K562 (cell line): ENCODE data around the gene SFI1. TPM values are rescaled to one million over a fixed set of nuclear protein-coding genes. Genes with fewer than 3 reads are reported as not detected.

Source experiments
- ARID3A ChIP-seq: IDR thresholded peaks from 2 replicates; pipeline ENCODE4 v1.6.1; 2012; ENCODE audit warnings: low read depth, low read length, improper control_type of control experiment, borderline replicate concordance
- ATF1 ChIP-seq, 2 experiments: fragments of 450-650 bp in 1 of 2; IDR thresholded peaks; 2 replicates each; pipeline ENCODE4 v1.6.1; 2016; ENCODE audit warnings: missing compliant biosample characterization in 1 of 2, missing genetic modification characterization in 1 of 2
- ATF3 ChIP-seq, 2 experiments: fragments of 450-650 bp in 1 of 2; sonication (generic) in 1 of 2; formaldehyde crosslinking in 1 of 2; IDR thresholded peaks in 1 of 2; conservative IDR thresholded peaks in 1 of 2; 2 replicates each; pipeline versions ENCODE4 v1.6.1 to v1.8.1; 2016 to 2023; ENCODE audit warnings: mild to moderate bottlenecking in 2 of 2, moderate library complexity in 2 of 2, inconsistent platforms in 1 of 2, missing genetic modification reagents in 1 of 2
- CREB5 ChIP-seq: fragments of 250-450 bp; sonication (Bioruptor Pico); IDR thresholded peaks from 2 replicates; pipeline ENCODE4 v1.5.0; 2020; ENCODE audit warnings: mild to moderate bottlenecking
- CREM ChIP-seq: IDR thresholded peaks from 2 replicates; pipeline ENCODE4 v1.6.1; 2014; ENCODE audit warnings: antibody characterized with exemption, low read depth
- EHMT2 ChIP-seq: fragments of 450-650 bp; IDR thresholded peaks from 2 replicates; pipeline ENCODE4 v1.6.1; 2018; ENCODE audit warnings: antibody characterized with exemption
- EP400 ChIP-seq: fragments of 450-650 bp; IDR thresholded peaks from 2 replicates; pipeline ENCODE4 v1.6.1; 2017; ENCODE audit warnings: antibody characterized with exemption, mild to moderate bottlenecking, moderate library complexity
- ETV6 ChIP-seq, 3 experiments: fragments of 150-350 bp in 1 of 3; sonication (generic) in 1 of 3; formaldehyde crosslinking in 1 of 3; IDR thresholded peaks; 2 replicates each; pipeline versions ENCODE4 v1.6.1 to v1.8.0; 2014 to 2022; ENCODE audit warnings: borderline replicate concordance in 2 of 3, low read depth in 2 of 3, antibody characterized with exemption in 1 of 3, low read length in 1 of 3, mild to moderate bottlenecking in 1 of 3, missing genetic modification reagents in 1 of 3
- EZH2 ChIP-seq: IDR thresholded peaks from 2 replicates; pipeline ENCODE4 v1.6.1; 2012; ENCODE audit warnings: low read depth, mild to moderate bottlenecking, inconsistent platforms, low read length, borderline replicate concordance
- GTF2B ChIP-seq: IDR thresholded peaks from 2 replicates; pipeline ENCODE4 v1.6.1; 2011; ENCODE audit not compliant: insufficient read length; ENCODE audit errors: extremely low read depth
- HDAC3 ChIP-seq: fragments of 450-650 bp; IDR thresholded peaks from 2 replicates; pipeline ENCODE4 v1.6.1; 2018; ENCODE audit warnings: borderline replicate concordance, mild to moderate bottlenecking, moderate library complexity; ENCODE audit not compliant: partially characterized antibody
- KAT7 ChIP-seq: sonication (generic); formaldehyde crosslinking; IDR thresholded peaks from 2 replicates; pipeline ENCODE4 v1.8.0; 2022; ENCODE audit warnings: missing genetic modification reagents, mild to moderate bottlenecking, borderline replicate concordance
- MTA3 ChIP-seq: fragments of 450-650 bp; formaldehyde crosslinking; IDR thresholded peaks from 2 replicates; pipeline ENCODE4 v1.6.1; 2017; ENCODE audit warnings: mild to moderate bottlenecking, borderline replicate concordance
- PHB ChIP-seq: fragments of 250-450 bp; sonication (Bioruptor Pico); IDR thresholded peaks from 2 replicates; pipeline ENCODE4 v1.5.0; 2021
- RBBP5 ChIP-seq: fragments of 200-600 bp; sonication (generic); IDR thresholded peaks from 2 replicates; pipeline ENCODE4 v1.6.1; 2012; ENCODE audit warnings: borderline replicate concordance, mild to moderate bottlenecking, low read length, control low read depth, inconsistent platforms; ENCODE audit not compliant: insufficient read depth, poor library complexity, severe bottlenecking
- SAFB ChIP-seq: fragments of 200-400 bp; formaldehyde crosslinking; IDR thresholded peaks from 2 replicates; pipeline ENCODE4 v1.6.1; 2017; ENCODE audit warnings: low read depth, low read length, borderline replicate concordance
- SETDB1 ChIP-seq: IDR thresholded peaks from one replicate; pipeline ENCODE4 v1.6.1; 2012; ENCODE audit warnings: low read length, control low read depth, inconsistent platforms
- SMARCA5 ChIP-seq: fragments of 450-650 bp; IDR thresholded peaks from 2 replicates; pipeline ENCODE4 v1.6.1; 2016
- ZNF12 ChIP-seq: sonication (generic); formaldehyde crosslinking; IDR thresholded peaks from 2 replicates; pipeline ENCODE4 v1.4.0; 2020; ENCODE audit warnings: mild to moderate bottlenecking, missing genetic modification reagents
- ZNF584 ChIP-seq: fragments of 200-800 bp; sonication (Bioruptor generic); IDR thresholded peaks from 2 replicates; pipeline ENCODE4 v1.6.1; 2016; ENCODE audit warnings: low read depth, mild to moderate bottlenecking, missing genetic modification characterization, missing compliant biosample characterization
- ZNF785 ChIP-seq: fragments of 250-450 bp; sonication (Bioruptor Pico); IDR thresholded peaks from 2 replicates; pipeline ENCODE4 v1.4.0; 2020; ENCODE audit warnings: mild to moderate bottlenecking
- polyA plus RNA-seq, 8 experiments: library from polyadenylated mRNA; depleted of rRNA in 4 of 8; stranded (reverse) in 5 of 8; unstranded in 3 of 8; fragments of >200 nt; fragmentation: Nextera tagmentation in 2 of 8; fragmentation: Illumina TruSeq in 1 of 8; extraction: Ambion mirVana in 2 of 8; extraction: Trizol in 1 of 8; gene quantifications; 2 replicates each; pipeline versions ENCODE4 v1.2.1 to v1.2.3, GENCODE V29; 2011 to 2014; ENCODE audit warnings: inconsistent platforms in 1 of 8, missing spikeins in 1 of 8
- total RNA-seq, 7 experiments: library from RNA; depleted of rRNA in 6 of 7; stranded (reverse); fragments of >200 nt in 6 of 7; fragmentation: Illumina TruSeq in 2 of 7; extraction: Trizol in 2 of 7; gene quantifications; 2 replicates each; pipeline versions ENCODE4 v1.2.1 to v1.2.3, GENCODE V29; 2011 to 2021; ENCODE audit warnings: low replicate concordance in 1 of 7

SFI1 gene
- total and polyA plus RNA-seq, 9 of the 15 experiments (the other 6 are each of a cell fraction or from before 2014, with no cell fraction given) = 3.0 to 25.6 (median 14.1) TPM

GRCh38 chr22:31630331-31631329 is 134.3 kb downstream of the SFI1 start (continued):
- TF ChIP-seq SMARCA5 = no peak
- TF ChIP-seq GTF2B = no peak
- TF ChIP-seq HDAC3 = no peak
- TF ChIP-seq KAT7 (CRISPR knock-in tag) = no peak
- TF ChIP-seq SAFB = peak; percentile 78; the same call in 1 of the 2 replicates
- TF ChIP-seq ATF3 (IDR thresholded peaks at IDR 0.05) = no peak
- TF ChIP-seq ATF3 (CRISPR knock-in tag; conservative IDR thresholded peaks at IDR 0.05) = no peak
- no peak for TF ChIP-seq ZNF584 (CRISPR knock-in tag)
- no peak for TF ChIP-seq EHMT2
- no peak for TF ChIP-seq ARID3A
- peak; percentile 59 for TF ChIP-seq CREM
- TF ChIP-seq ETV6 (IDR thresholded peaks at IDR 0.05; ENCODE audit: borderline replicate concordance in 1 of 2, low read depth in 2 of 2, low read length in 1 of 2) = peak; percentile 95 to 99
- TF ChIP-seq ETV6 (CRISPR knock-in tag; IDR thresholded peaks at IDR 0.05; ENCODE audit: borderline replicate concordance) = no peak
- TF ChIP-seq ATF1 (CRISPR knock-in tag; IDR thresholded peaks at IDR 0.05) = no peak
- peak; percentile 54; the same call in 1 of the 2 replicates for TF ChIP-seq ATF1 (tag; IDR thresholded peaks at IDR 0.05)
- no peak for TF ChIP-seq SETDB1
- no peak for TF ChIP-seq ZNF12 (CRISPR knock-in tag)
- TF ChIP-seq MTA3 = no peak
- TF ChIP-seq PHB (CRISPR knock-in tag) = no peak
- TF ChIP-seq ZNF785 = no peak
- TF ChIP-seq EP400 = peak; percentile 97
- TF ChIP-seq CREB5 (CRISPR knock-in tag) = no peak
- no peak for TF ChIP-seq EZH2
- TF ChIP-seq RBBP5 = peak; percentile 22
